Measurements from ENCODE around the gene CIZ1. TPM values are rescaled to one million over a fixed set of nuclear protein-coding genes. Genes with fewer than 3 reads are reported as not detected.
A peak's percentile ranks its signal among the peaks of the same experiment; 100 is the strongest.

CIZ1 gene
- total and polyA plus RNA-seq, 3 donors from 2014 or later = 114 to 159 (median 115) TPM

DNA sequence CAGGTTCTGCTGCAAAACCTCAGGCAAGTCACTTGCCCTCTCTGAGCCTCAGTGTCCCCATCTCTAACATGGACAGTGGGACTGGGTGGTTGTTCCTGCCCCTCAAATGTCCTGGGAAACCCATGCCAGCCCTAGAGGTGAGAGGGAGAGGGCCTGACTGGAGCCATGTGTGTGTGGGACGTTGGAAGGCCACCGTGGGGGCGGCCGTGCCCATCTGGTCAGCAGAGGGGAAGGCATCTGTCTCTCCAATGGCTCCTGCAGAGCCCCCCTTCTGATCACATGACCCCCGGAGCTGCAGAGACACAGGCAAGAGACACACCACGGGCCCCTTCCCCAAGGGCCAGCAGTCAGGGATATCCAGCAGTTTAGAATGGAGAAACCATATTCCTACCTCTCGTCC lies 13.5 kb upstream of the CIZ1 start:
- intact Hi-C loops (cut with DNase I; ENCODE audit: low total_unique reads) = no loop called here
- no peaks in the 10 kb centered on the region for H3K27me3 ChIP-seq
- no peaks in the 10 kb centered on the region for H3K36me3 ChIP-seq (ENCODE audit: low read depth, missing control alignments)
- no peaks in the 10 kb centered on the region for H3K9me3 ChIP-seq
- H3K4me3 ChIP-seq = no peak overlapping the region
- TF ChIP-seq, protein P1, sequence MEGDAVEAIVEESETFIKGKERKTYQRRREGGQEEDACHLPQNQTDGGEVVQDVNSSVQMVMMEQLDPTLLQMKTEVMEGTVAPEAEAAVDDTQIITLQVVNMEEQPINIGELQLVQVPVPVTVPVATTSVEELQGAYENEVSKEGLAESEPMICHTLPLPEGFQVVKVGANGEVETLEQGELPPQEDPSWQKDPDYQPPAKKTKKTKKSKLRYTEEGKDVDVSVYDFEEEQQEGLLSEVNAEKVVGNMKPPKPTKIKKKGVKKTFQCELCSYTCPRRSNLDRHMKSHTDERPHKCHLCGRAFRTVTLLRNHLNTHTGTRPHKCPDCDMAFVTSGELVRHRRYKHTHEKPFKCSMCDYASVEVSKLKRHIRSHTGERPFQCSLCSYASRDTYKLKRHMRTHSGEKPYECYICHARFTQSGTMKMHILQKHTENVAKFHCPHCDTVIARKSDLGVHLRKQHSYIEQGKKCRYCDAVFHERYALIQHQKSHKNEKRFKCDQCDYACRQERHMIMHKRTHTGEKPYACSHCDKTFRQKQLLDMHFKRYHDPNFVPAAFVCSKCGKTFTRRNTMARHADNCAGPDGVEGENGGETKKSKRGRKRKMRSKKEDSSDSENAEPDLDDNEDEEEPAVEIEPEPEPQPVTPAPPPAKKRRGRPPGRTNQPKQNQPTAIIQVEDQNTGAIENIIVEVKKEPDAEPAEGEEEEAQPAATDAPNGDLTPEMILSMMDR (IDR thresholded peaks at IDR 0.05) = no peak
- TF ChIP-seq POLR2A (IDR thresholded peaks at IDR 0.05) = no peak
- WGBS, 2 donors = 74 to 75% methylated on average over 5 to 6 of the region's 7 CpGs
- H3K27ac ChIP-seq = no peak overlapping the region
- no peak for DNase-seq
- H3K4me1 ChIP-seq = no peaks in the 10 kb centered on the region

GRCh38 chr9:128203707-128204551 lies 12.6 kb upstream of the CIZ1 start:
- intact Hi-C loops (cut with DNase I; ENCODE audit: low total_unique reads) = no loop called here
- 1 to 5% methylated on average over 14 to 47 of the region's 67 CpGs for WGBS, 2 donors
- Histone ChIP-seq H3K4me3 (peak overlapping the region; percentile 53 to 57), H3K4me1 (no peaks in the 10 kb centered on the region), H3K9me3 (no peaks in the 10 kb centered on the region), H3K27me3 (no peaks in the 10 kb centered on the region), H3K27ac (no peak overlapping the region), H3K36me3 (ENCODE audit: low read depth, missing control alignments) (no peaks in the 10 kb centered on the region)
- DNase-seq = no peak
- no peak for TF ChIP-seq POLR2A (IDR thresholded peaks at IDR 0.05)
- TF ChIP-seq, protein P1 (IDR thresholded peaks at IDR 0.05) = no peak

GRCh38 chr9:128203024-128203706 lies 11.8 kb upstream of the CIZ1 start, which contains the start of gene DNM1:
Gene DNM1 (plus strand): TSS chr9:128203379. CDS start chr9:128203471, 92 bp downstream.
- intact Hi-C loops (cut with DNase I; ENCODE audit: low total_unique reads) = no loop called here
- H3K27ac ChIP-seq = no peak within 1 kb of the TSS
- DNase-seq = peak; percentile 52

DNA sequence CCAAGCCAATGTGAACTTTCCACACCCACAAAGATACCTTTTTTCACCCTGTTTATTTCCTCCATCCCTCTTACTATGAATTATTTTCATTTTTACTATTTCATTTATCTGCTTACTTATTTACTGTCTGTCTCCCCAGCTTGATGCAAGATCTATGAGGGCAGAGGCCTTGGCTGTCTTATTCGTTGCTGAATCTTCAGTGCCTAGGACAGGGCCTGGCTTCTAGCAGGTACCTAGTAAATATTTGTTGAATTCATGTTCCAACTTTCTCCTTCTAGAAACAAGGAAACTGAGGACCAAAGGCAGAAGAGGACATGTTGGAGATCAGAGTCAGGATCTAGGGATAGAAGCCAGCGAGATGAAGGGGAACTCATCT lies 11.3 kb upstream of the CIZ1 start:
- Histone ChIP-seq H3K27ac (no peak overlapping the region), H3K4me3 (peak overlapping the region; percentile 53 to 57), H3K36me3 (ENCODE audit: low read depth, missing control alignments) (no peaks in the 10 kb centered on the region), H3K4me1 (no peaks in the 10 kb centered on the region), H3K9me3 (no peaks in the 10 kb centered on the region), H3K27me3 (no peaks in the 10 kb centered on the region)
- no peak for DNase-seq
- WGBS, 2 donors = 12 to 13% methylated on average over 2 of the region's 2 CpGs
- no peak for TF ChIP-seq POLR2A (IDR thresholded peaks at IDR 0.05)
- TF ChIP-seq, protein P1 (IDR thresholded peaks at IDR 0.05) = no peak
- intact Hi-C loops (cut with DNase I; ENCODE audit: low total_unique reads) = no loop called here

More at GRCh38 chr9:128203024-128203706, 11.8 kb upstream of the CIZ1 start, which contains the start of gene DNM1:
- TF ChIP-seq, protein P1 (IDR thresholded peaks at IDR 0.05) = peak; percentile 89 to 98 (median 92)
- TF ChIP-seq POLR2A (IDR thresholded peaks at IDR 0.05) = no peak
- Histone ChIP-seq H3K27me3 (no peaks in the 10 kb centered on the region), H3K4me3 (peak within 1 kb of the TSS; percentile 53 to 57), H3K9me3 (no peaks in the 10 kb centered on the region), H3K36me3 (ENCODE audit: low read depth, missing control alignments) (no peaks in the 10 kb centered on the region), H3K4me1 (no peaks in the 10 kb centered on the region)
- WGBS, 2 donors = 0 to 2% methylated on average over 5 to 48 of the region's 72 CpGs
